KMS-11 (cell line): ENCODE measurements around the gene CEPT1.
A peak's percentile ranks its signal among the peaks of the same experiment; 100 is the strongest.

Source experiments
- H2AFZ ChIP-seq: fragments of 200-600 bp; sonication (generic); 2 replicates; pipeline ENCODE4 v1.6.1; 2016; ENCODE audit warnings: antibody characterized with exemption, mixed run types, low read depth
- H3K27ac ChIP-seq: fragments of 200-600 bp; sonication (generic); 2 replicates; pipeline ENCODE4 v1.6.1; 2016; ENCODE audit warnings: mild to moderate bottlenecking, mixed run types
- H3K27me3 ChIP-seq: fragments of 200-600 bp; sonication (generic); 2 replicates; pipeline ENCODE4 v1.6.1; 2017; ENCODE audit warnings: mild to moderate bottlenecking, low read depth, mixed run types, moderate library complexity; ENCODE audit not compliant: insufficient read depth
- H3K36me3 ChIP-seq: fragments of 200-600 bp; sonication (generic); 2 replicates; pipeline ENCODE4 v1.6.1; 2017; ENCODE audit warnings: mild to moderate bottlenecking, mixed run types; ENCODE audit not compliant: insufficient read depth
- H3K4me1 ChIP-seq: fragments of 200-600 bp; sonication (generic); 2 replicates; pipeline ENCODE4 v1.6.1; 2016; ENCODE audit warnings: mild to moderate bottlenecking, low read depth, mixed run types; ENCODE audit not compliant: poor library complexity, severe bottlenecking
- H3K4me2 ChIP-seq: fragments of 200-600 bp; sonication (generic); 2 replicates; pipeline ENCODE4 v1.7.0; 2016; ENCODE audit warnings: mild to moderate bottlenecking, mixed run types
- H3K4me3 ChIP-seq: fragments of 200-600 bp; sonication (generic); IDR thresholded peaks from 2 replicates; pipeline ENCODE4 v1.6.1; 2017; ENCODE audit warnings: low read depth, low read length, mixed read lengths; ENCODE audit not compliant: insufficient read depth
- H3K79me2 ChIP-seq: fragments of 200-600 bp; sonication (generic); 2 replicates; pipeline ENCODE4 v1.6.1; 2016; ENCODE audit warnings: low read depth, mixed run types; ENCODE audit not compliant: insufficient read depth
- H3K9ac ChIP-seq: fragments of 200-600 bp; sonication (generic); 2 replicates; pipeline ENCODE4 v1.6.1; 2016; ENCODE audit warnings: mild to moderate bottlenecking, mixed run types
- H4K20me1 ChIP-seq: fragments of 200-600 bp; sonication (generic); 2 replicates; pipeline ENCODE4 v1.6.1; 2016; ENCODE audit warnings: mild to moderate bottlenecking, mixed run types; ENCODE audit not compliant: insufficient read depth
- TF ChIP-seq, protein P1 (sequence below): fragments of 200-600 bp; sonication (generic); conservative IDR thresholded peaks from 2 replicates; pipeline ENCODE4 v1.6.1; 2017; ENCODE audit warnings: low read depth, mild to moderate bottlenecking, antibody characterized with exemption, low read length, moderate library complexity, mixed read lengths

Gene CEPT1

GRCh38 chr1:111218701-111219556 is 78.9 kb downstream of the CEPT1 start:
- Histone ChIP-seq H3K4me2 (no peak overlapping the region), H3K79me2 (no peaks in the 10 kb centered on the region), H2AFZ (no peak overlapping the region), H3K4me1 (peaks cover 58% of the 10 kb centered on the region), H4K20me1 (no peaks in the 10 kb centered on the region), H3K4me3 (no peak overlapping the region), H3K36me3 (no peaks in the 10 kb centered on the region), H3K9ac (no peak overlapping the region), H3K27me3 (no peaks in the 10 kb centered on the region), H3K27ac (no peak overlapping the region)
- TF ChIP-seq, protein P1, sequence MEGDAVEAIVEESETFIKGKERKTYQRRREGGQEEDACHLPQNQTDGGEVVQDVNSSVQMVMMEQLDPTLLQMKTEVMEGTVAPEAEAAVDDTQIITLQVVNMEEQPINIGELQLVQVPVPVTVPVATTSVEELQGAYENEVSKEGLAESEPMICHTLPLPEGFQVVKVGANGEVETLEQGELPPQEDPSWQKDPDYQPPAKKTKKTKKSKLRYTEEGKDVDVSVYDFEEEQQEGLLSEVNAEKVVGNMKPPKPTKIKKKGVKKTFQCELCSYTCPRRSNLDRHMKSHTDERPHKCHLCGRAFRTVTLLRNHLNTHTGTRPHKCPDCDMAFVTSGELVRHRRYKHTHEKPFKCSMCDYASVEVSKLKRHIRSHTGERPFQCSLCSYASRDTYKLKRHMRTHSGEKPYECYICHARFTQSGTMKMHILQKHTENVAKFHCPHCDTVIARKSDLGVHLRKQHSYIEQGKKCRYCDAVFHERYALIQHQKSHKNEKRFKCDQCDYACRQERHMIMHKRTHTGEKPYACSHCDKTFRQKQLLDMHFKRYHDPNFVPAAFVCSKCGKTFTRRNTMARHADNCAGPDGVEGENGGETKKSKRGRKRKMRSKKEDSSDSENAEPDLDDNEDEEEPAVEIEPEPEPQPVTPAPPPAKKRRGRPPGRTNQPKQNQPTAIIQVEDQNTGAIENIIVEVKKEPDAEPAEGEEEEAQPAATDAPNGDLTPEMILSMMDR = no peak

GRCh38 chr1:111219557-111220286 is 79.7 kb downstream of the CEPT1 start:
- peaks cover 58% of the 10 kb centered on the region for H3K4me1 ChIP-seq
- H3K4me3 ChIP-seq = no peak overlapping the region
- no peaks in the 10 kb centered on the region for H3K79me2 ChIP-seq
- H4K20me1 ChIP-seq = no peaks in the 10 kb centered on the region
- H3K9ac ChIP-seq = no peak overlapping the region
- H3K36me3 ChIP-seq = no peaks in the 10 kb centered on the region
- H3K27ac ChIP-seq = no peak overlapping the region
- H2AFZ ChIP-seq = peak overlapping the region; percentile 14; the same call in 1 of the 2 replicates
- peak overlapping the region; percentile 23; the same call in 1 of the 2 replicates for H3K4me2 ChIP-seq
- TF ChIP-seq, protein P1 = no peak
- no peaks in the 10 kb centered on the region for H3K27me3 ChIP-seq

- no peaks in the 10 kb centered on the region for H3K27me3 ChIP-seq
- TF ChIP-seq, protein P1 = no peak
- H2AFZ ChIP-seq = no peak overlapping the region
- H3K27ac ChIP-seq = no peak overlapping the region
- peaks cover 58% of the 10 kb centered on the region for H3K4me1 ChIP-seq
- H3K4me2 ChIP-seq = no peak overlapping the region
- no peak overlapping the region for H3K9ac ChIP-seq
- no peaks in the 10 kb centered on the region for H3K79me2 ChIP-seq
- no peak overlapping the region for H3K4me3 ChIP-seq
- no peaks in the 10 kb centered on the region for H4K20me1 ChIP-seq
- no peaks in the 10 kb centered on the region for H3K36me3 ChIP-seq
Observed at GRCh38 chr1:111220302-111220890, 80.4 kb downstream of the CEPT1 start.

DNA sequence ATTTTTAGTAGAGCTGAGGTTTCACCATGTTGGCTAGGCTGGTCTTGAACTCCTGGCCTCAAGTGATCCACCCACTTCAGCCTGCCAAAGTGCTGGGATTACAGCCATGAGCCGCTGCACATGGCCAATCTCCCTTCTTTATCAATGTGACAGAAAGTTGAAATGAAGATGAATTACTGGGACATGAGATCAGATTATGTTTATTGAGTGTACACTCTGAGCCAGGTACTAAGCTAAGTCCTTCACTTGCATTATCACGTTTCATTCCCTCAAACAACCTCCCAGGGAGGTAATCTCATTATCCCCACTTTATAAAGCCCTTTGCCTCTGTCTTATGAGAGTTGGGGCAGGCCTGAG is 81.2 kb downstream of the CEPT1 start:
- no peaks in the 10 kb centered on the region for H3K79me2 ChIP-seq
- H3K4me3 ChIP-seq = no peak overlapping the region
- TF ChIP-seq, protein P1 = no peak
- no peak overlapping the region for H3K9ac ChIP-seq
- no peak overlapping the region for H3K27ac ChIP-seq
- peak overlapping the region; percentile 31; the same call in 1 of the 2 replicates for H2AFZ ChIP-seq
- H3K4me1 ChIP-seq = peaks cover 49% of the 10 kb centered on the region
- H3K36me3 ChIP-seq = no peaks in the 10 kb centered on the region
- peak overlapping the region; percentile 48; the same call in 1 of the 2 replicates for H3K4me2 ChIP-seq
- no peaks in the 10 kb centered on the region for H4K20me1 ChIP-seq
- H3K27me3 ChIP-seq = no peaks in the 10 kb centered on the region
